Bronchial epithelial cell (primary cell): ENCODE measurements around the gene ZNF443. TPM values are rescaled to one million over a fixed set of nuclear protein-coding genes. Genes with fewer than 3 reads are reported as not detected.
"Not testable (repeated sequence)": the region's sequence is repeated elsewhere in the genome, so short reads cannot be mapped to it uniquely, and the experiment has no call there.

ENCODE experiments used
- DNase-seq: peaks from one replicate; pipeline ENCODE4 v3.0.0-alpha.2; 2010; ENCODE audit warnings: low read depth
- FAIRE-seq: peaks from 2 replicates; lab custom pipeline; 2011; peaks lifted over from hg19 to GRCh38; lab: Jason Lieb, UNC
- H3K27me3 ChIP-seq: 2 replicates; pipeline ENCODE4 v1.5.1; 2011; ENCODE audit warnings: low read length; ENCODE audit not compliant: control insufficient read depth, insufficient read depth
- H3K36me3 ChIP-seq: 2 replicates; pipeline ENCODE4 v1.5.1; 2011; ENCODE audit warnings: low read length; ENCODE audit not compliant: control insufficient read depth, insufficient read depth
- H3K4me3 ChIP-seq: 2 replicates; pipeline ENCODE4 v1.5.1; 2011; ENCODE audit warnings: mild to moderate bottlenecking, low read depth, low read length, control low read depth
- CTCF ChIP-seq: IDR thresholded peaks from 2 replicates; pipeline ENCODE4 v1.5.1; 2011; ENCODE audit warnings: mild to moderate bottlenecking, moderate library complexity, low read length, control low read depth, inconsistent platforms; ENCODE audit not compliant: insufficient read depth, severe bottlenecking
- total RNA-seq: library from RNA; depleted of rRNA; stranded (reverse); fragments of >200 nt; gene quantifications from 2 replicates; pipeline ENCODE4 v1.2.1, GENCODE V29; 2014

The ZNF443 gene
- total RNA-seq, 1 donor from 2014 or later: 3.4 TPM

- no peak for TF ChIP-seq CTCF
- Histone ChIP-seq H3K27me3 (no peaks in the 10 kb centered on the region), H3K4me3 (no peak overlapping the region), H3K36me3 (no peaks in the 10 kb centered on the region)
- peak; percentile 40 for DNase-seq
- FAIRE-seq: no peak
Measured at GRCh38 chr19:12453495-12453894, 12.7 kb upstream of the ZNF443 start.

DNA sequence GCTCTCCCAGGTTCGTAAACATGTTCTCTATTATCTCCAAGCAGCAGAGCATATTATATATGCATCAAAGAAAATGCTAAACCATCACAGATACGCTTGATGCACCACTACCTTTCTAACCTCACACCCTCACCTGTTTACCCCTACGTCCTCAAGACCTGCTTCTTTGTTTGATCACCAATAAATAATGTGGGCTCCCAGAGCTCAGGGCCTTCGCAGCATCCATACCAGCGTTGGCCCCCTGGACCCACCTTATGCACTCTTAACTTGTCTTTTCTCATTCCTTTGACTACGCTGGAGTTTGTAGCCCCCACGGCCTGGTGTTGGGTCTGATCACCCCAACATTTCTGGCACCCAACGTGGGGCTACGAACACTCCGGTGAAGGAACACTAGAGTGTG is 10.0 kb upstream of the ZNF443 start:
- TF ChIP-seq CTCF: no peak
- Histone ChIP-seq H3K36me3 (no peaks in the 10 kb centered on the region), H3K27me3 (no peaks in the 10 kb centered on the region), H3K4me3 (no peak overlapping the region)
- FAIRE-seq: no peak
- no peak for DNase-seq

GRCh38 chr19:12448808-12449207 is 8.0 kb upstream of the ZNF443 start:
- TF ChIP-seq CTCF: no peak
- FAIRE-seq: no peak
- Histone ChIP-seq H3K4me3 (no peak overlapping the region), H3K36me3 (no peaks in the 10 kb centered on the region), H3K27me3 (no peaks in the 10 kb centered on the region)
- no peak for DNase-seq

GRCh38 chr19:12439686-12440540 is 908 bp downstream of the ZNF443 start:
- FAIRE-seq, H3K27me3 ChIP-seq, H3K36me3 ChIP-seq: not testable (repeated sequence)
- H3K4me3 ChIP-seq: peak overlapping the region; percentile 47
- peak; percentile 34 for DNase-seq

GRCh38 chr19:12430726-12431299 is 10.0 kb downstream of the ZNF443 start:
- not testable (repeated sequence) for H3K27me3 ChIP-seq, DNase-seq, H3K36me3 ChIP-seq, FAIRE-seq, H3K4me3 ChIP-seq

DNA sequence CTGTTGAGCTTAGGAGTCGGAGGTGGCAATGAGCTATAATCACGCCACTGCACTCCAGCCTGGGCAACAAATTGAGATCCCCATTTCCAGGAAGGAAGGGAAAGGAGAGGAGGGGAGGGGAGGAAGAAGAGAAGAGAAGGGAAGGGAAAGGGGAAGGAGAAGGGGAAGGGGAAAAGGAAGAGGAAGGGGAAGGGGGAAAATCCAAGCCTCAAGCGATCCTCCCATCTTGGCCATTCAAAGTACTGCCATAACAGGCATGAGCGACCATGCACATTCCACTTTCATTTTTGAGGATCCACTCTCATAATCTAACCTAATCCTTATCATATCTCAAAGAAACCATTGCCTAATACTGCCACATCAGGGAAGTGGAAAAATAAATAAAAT is 14.9 kb downstream of the ZNF443 start:
- H3K36me3 ChIP-seq: no peaks in the 10 kb centered on the region
- no peaks in the 10 kb centered on the region for H3K27me3 ChIP-seq
- TF ChIP-seq CTCF: no peak
- FAIRE-seq (no peak), DNase-seq (no peak)
- no peak overlapping the region for H3K4me3 ChIP-seq
